HepG2 (cell line): ENCODE data around the gene MTA3. TPM values are rescaled to one million over a fixed set of nuclear protein-coding genes. Genes with fewer than 3 reads are reported as not detected.

Experiments
- ATAC-seq: fragments of 200-7000 bp; cut with Tn5 transposase; 3 replicates; pipeline ENCODE4 v1.9.1; 2020; ENCODE audit warnings: mild to moderate bottlenecking, moderate library complexity
- BruUV-seq: library from RNA; stranded (reverse); fragments of 400-500 nt; replicated peaks from 2 replicates; lab custom pipeline; 2021; lab: Mats Ljungman, UMichigan
- CTCF ChIA-PET: fragments of 300-600 bp; formaldehyde crosslinking; extraction: SDS; loops from one replicate; lab custom pipeline; 2021; ENCODE audit warnings: low total read pairs, inconsistent platforms, low intra/inter-chr PET ratio; lab: Yijun Ruan, JAX
- POLR2A ChIA-PET: fragments of 350-600 bp; sonication (Branson Sonifier 250); formaldehyde crosslinking; loops from one replicate; lab custom pipeline; 2020; ENCODE audit warnings: antibody characterized with exemption, inconsistent platforms; lab: Yijun Ruan, JAX
- DNase-seq: peaks from one replicate; pipeline ENCODE4 v3.0.0-alpha.2; 2015; ENCODE audit warnings: low spot score
- FAIRE-seq: peaks from 3 replicates; lab custom pipeline; 2011; peaks lifted over from hg19 to GRCh38; lab: Jason Lieb, UNC
- H2AFZ ChIP-seq: one replicate; pipeline ENCODE4 v1.6.1; 2011; ENCODE audit warnings: low read length, inconsistent platforms
- H3K27ac ChIP-seq: fragments of 300-600 bp; 3 replicates; pipeline ENCODE4 v1.8.0; 2011; ENCODE audit warnings: mixed run types, mild to moderate bottlenecking, mixed read lengths, low read length, inconsistent platforms; ENCODE audit not compliant: insufficient read depth; ENCODE audit errors: extremely low read length
- H3K27me3 ChIP-seq, 2 experiments: fragments of 200-600 bp in 1 of 2; 2 replicates in 1 of 2; 3 replicates in 1 of 2; pipeline versions ENCODE4 v1.6.0 to v1.8.0; 2011; ENCODE audit warnings: low read length in 2 of 2, mild to moderate bottlenecking in 2 of 2, moderate library complexity in 2 of 2, inconsistent platforms in 1 of 2; ENCODE audit not compliant: insufficient read depth in 2 of 2, control insufficient read depth in 1 of 2
- H3K36me3 ChIP-seq, 2 experiments: fragments of 200-600 bp in 1 of 2; replicated peaks in 1 of 2; 2 replicates in 1 of 2; 3 replicates in 1 of 2; pipeline versions ENCODE4 v1.5.1 to v1.8.0; 2011; ENCODE audit warnings: low read length in 2 of 2, inconsistent platforms in 1 of 2; ENCODE audit not compliant: insufficient read depth in 2 of 2, control insufficient read depth in 1 of 2
- H3K4me1 ChIP-seq: 2 replicates; pipeline ENCODE4 v1.5.1; 2012; ENCODE audit warnings: low read length, inconsistent platforms; ENCODE audit not compliant: insufficient read depth
- H3K4me2 ChIP-seq: 2 replicates; pipeline ENCODE4 v1.6.0; 2011; ENCODE audit warnings: low read depth, low read length, inconsistent platforms
- H3K4me3 ChIP-seq, 3 experiments: fragments of 200-600 bp in 1 of 3; sonication (generic), shearing (Covaris generic) in 1 of 3; replicated peaks in 1 of 3; 2 replicates each; pipeline ENCODE4 v1.5.1; 2011 to 2016; ENCODE audit warnings: low read length in 3 of 3, inconsistent platforms in 2 of 3, low read depth in 2 of 3, mild to moderate bottlenecking in 2 of 3, control low read depth in 1 of 3, mixed read lengths in 1 of 3; ENCODE audit not compliant: insufficient read depth in 1 of 3
- H3K79me2 ChIP-seq: one replicate; pipeline ENCODE4 v1.6.1; 2011; ENCODE audit warnings: low read length, inconsistent platforms; ENCODE audit not compliant: insufficient read depth
- H3K9ac ChIP-seq: 2 replicates; pipeline ENCODE4 v1.6.0; 2011; ENCODE audit warnings: mild to moderate bottlenecking, low read depth, low read length, inconsistent platforms; ENCODE audit not compliant: insufficient read depth
- H3K9me3 ChIP-seq: 2 replicates; pipeline ENCODE4 v1.5.1; 2012; ENCODE audit warnings: mild to moderate bottlenecking, low read length
- H4K20me1 ChIP-seq: 2 replicates; pipeline ENCODE4 v1.6.0; 2011; ENCODE audit warnings: inconsistent platforms, mild to moderate bottlenecking, low read length, moderate library complexity; ENCODE audit not compliant: insufficient read depth
- BRCA1 ChIP-seq: sonication (generic); formaldehyde crosslinking; IDR thresholded peaks from 2 replicates; pipeline ENCODE4 v1.4.0; 2020; ENCODE audit warnings: missing genetic modification reagents
- FOXA3 ChIP-seq: IDR thresholded peaks from 2 replicates; pipeline ENCODE4 v1.6.1; 2016; ENCODE audit warnings: missing genetic modification reagents, missing compliant biosample characterization
- IKZF4 ChIP-seq: sonication (generic); formaldehyde crosslinking; IDR thresholded peaks from 2 replicates; pipeline ENCODE4 v1.5.1; 2020; ENCODE audit warnings: borderline replicate concordance, mild to moderate bottlenecking, low read depth, missing genetic modification reagents; ENCODE audit errors: not compliant biosample characterization
- MAZ ChIP-seq, 2 experiments: sonication (generic) in 1 of 2; formaldehyde crosslinking in 1 of 2; IDR thresholded peaks; 2 replicates each; pipeline versions ENCODE4 v1.5.0 to v1.6.1; 2012 to 2020; ENCODE audit warnings: low read depth in 2 of 2, mild to moderate bottlenecking in 2 of 2, borderline replicate concordance in 1 of 2, improper control_type of control experiment in 1 of 2, low read length in 1 of 2, missing genetic modification reagents in 1 of 2, moderate library complexity in 1 of 2
- NR2F6 ChIP-seq, 2 experiments: IDR thresholded peaks; 2 replicates each; pipeline ENCODE4 v1.6.1; 2016; ENCODE audit warnings: antibody characterized with exemption in 1 of 2, mild to moderate bottlenecking in 1 of 2
- PAF1 ChIP-seq: IDR thresholded peaks from 2 replicates; pipeline ENCODE4 v1.6.1; 2016; ENCODE audit warnings: missing genetic modification reagents, missing compliant biosample characterization
- POLR2A ChIP-seq, 2 experiments: IDR thresholded peaks; 2 replicates each; pipeline ENCODE4 v1.6.1; 2011; ENCODE audit warnings: low read depth in 2 of 2, low read length in 2 of 2, mild to moderate bottlenecking in 1 of 2, moderate library complexity in 1 of 2; ENCODE audit not compliant: insufficient read depth in 1 of 2
- POLR2AphosphoS5 ChIP-seq: IDR thresholded peaks from 2 replicates; pipeline ENCODE4 v1.6.1; 2012; ENCODE audit warnings: low read depth, low read length
- POLR2G ChIP-seq: fragments of 200-400 bp; formaldehyde crosslinking; IDR thresholded peaks from 2 replicates; pipeline ENCODE4 v1.6.1; 2018; ENCODE audit warnings: mild to moderate bottlenecking, low read depth, low read length, moderate library complexity
- RBFOX2 ChIP-seq: fragments of 200-400 bp; formaldehyde crosslinking; IDR thresholded peaks from 2 replicates; pipeline ENCODE4 v1.6.1; 2017; ENCODE audit warnings: low read depth, mild to moderate bottlenecking, low read length
- RBM22 ChIP-seq: fragments of 200-400 bp; formaldehyde crosslinking; optimal IDR thresholded peaks from 2 replicates; pipeline ENCODE3; 2017; ENCODE audit warnings: mild to moderate bottlenecking, low read length, moderate library complexity
- ZBTB1 ChIP-seq: sonication (generic); formaldehyde crosslinking; IDR thresholded peaks from 2 replicates; pipeline ENCODE4 v1.4.0; 2020; ENCODE audit warnings: missing genetic modification reagents, borderline replicate concordance
- ZNF230 ChIP-seq: sonication (generic); formaldehyde crosslinking; IDR thresholded peaks from 2 replicates; pipeline ENCODE4 v1.4.0; 2020; ENCODE audit warnings: mild to moderate bottlenecking, missing genetic modification reagents
- ZNF775 ChIP-seq: sonication (generic); formaldehyde crosslinking; IDR thresholded peaks from 2 replicates; pipeline ENCODE4 v1.4.0; 2020; ENCODE audit warnings: missing genetic modification reagents, mild to moderate bottlenecking, moderate library complexity, borderline replicate concordance
- WGBS: methylation state at CpG from one replicate; pipeline ENCODE4 v1.1.6; 2017; ENCODE audit warnings: low lambda C conversion rate; 5-methylcytosine and 5-hydroxymethylcytosine counted together
- in situ Hi-C: cut with HindIII; loops from 2 replicates; pipeline ENCODE4 v1.10.0; 2017; ENCODE audit warnings: low pct_unique_long_range_greater_than_20kb; ENCODE audit not compliant: extremely low pct_ligation_motif_present
- intact Hi-C: fragments of 100-400 bp; cut with micrococcal nuclease; formaldehyde crosslinking; loops from one replicate; pipeline ENCODE4 v1.10.0; 2022; ENCODE audit not compliant: unreplicated experiment
- polyA plus RNA-seq, 8 experiments: library from polyadenylated mRNA; depleted of rRNA in 3 of 8; stranded (reverse) in 7 of 8; unstranded in 1 of 8; fragments of >200 nt; fragmentation: Illumina TruSeq in 4 of 8; extraction: Trizol in 4 of 8; gene quantifications; 2 replicates each; pipeline versions ENCODE4 v1.2.1 to v1.2.3, GENCODE V29; 2011 to 2016; ENCODE audit warnings: low read depth in 4 of 8, missing spikeins in 1 of 8, mixed read lengths in 1 of 8; ENCODE audit not compliant: insufficient read depth in 1 of 8
- total RNA-seq, 5 experiments: library from RNA; depleted of rRNA; stranded (reverse); fragments of >200 nt; fragmentation: Illumina TruSeq; extraction: Trizol; gene quantifications; 2 replicates each; pipeline ENCODE4 v1.2.3, GENCODE V29; 2016; ENCODE audit warnings: low read depth in 1 of 5

MTA3 gene
- total and polyA plus RNA-seq, 2 of the 13 experiments (the other 11 are each of a cell fraction or from before 2014, with no cell fraction given), result 48.8 to 77.8 TPM

GRCh38 chr2:42797281-42797680, 228.8 kb downstream of the MTA3 start:
- Histone ChIP-seq H3K27me3 (no peaks in the 10 kb centered on the region; a peak in 1 of 5 replicates), H3K9me3 (no peaks in the 10 kb centered on the region), H3K4me1 (peaks cover 30% of the 10 kb centered on the region), H3K9ac (no peak overlapping the region), H4K20me1 (no peaks in the 10 kb centered on the region), H2AFZ (no peak overlapping the region), H3K79me2 (peaks cover 37% of the 10 kb centered on the region), H3K27ac (no peak overlapping the region), H3K36me3 (peaks cover 3% of the 10 kb centered on the region in 2 experiments; a peak in 1 of 5 replicates), H3K4me2 (no peak overlapping the region), H3K4me3 (no peak overlapping the region)
- DNase-seq (no peak), FAIRE-seq (no peak), ATAC-seq (no peak)
- CTCF ChIA-PET, result no interaction called here
- POLR2A ChIA-PET, result interaction anchor here (1.6 to 9.3 kb wide), 2 partner anchors 11 to 14 kb away, joined by 3 to 287 read pairs; no protein-coding TSS in a partner anchor
- WGBS, result 92% methylated on average over 6 of the region's 6 CpGs
- no peak for TF ChIP-seq ZNF775
- TF ChIP-seq FOXA3 (CRISPR knock-in tag), result no peak
- TF ChIP-seq RBM22, result peak; percentile 33
- no peak for TF ChIP-seq BRCA1 (CRISPR knock-in tag)
- no peak for TF ChIP-seq IKZF4 (CRISPR knock-in tag)
- TF ChIP-seq POLR2G, result peak; percentile 60
- TF ChIP-seq NR2F6 (IDR thresholded peaks at IDR 0.05), result no peak
- TF ChIP-seq NR2F6 (CRISPR knock-in tag; IDR thresholded peaks at IDR 0.05), result no peak
- TF ChIP-seq PAF1 (CRISPR knock-in tag), result peak; percentile 67; the same call in 1 of the 2 replicates
- 0 out of 4 replicates have a peak, but pooled peaks of 1 of the 2 experiments have one; percentile 28 for TF ChIP-seq POLR2A (IDR thresholded peaks at IDR 0.05; ENCODE audit: insufficient read depth in 1 of 2, low read depth in 2 of 2, low read length in 2 of 2)
- no peak for TF ChIP-seq ZBTB1 (CRISPR knock-in tag)
- TF ChIP-seq POLR2AphosphoS5, result peak; percentile 70
- TF ChIP-seq RBFOX2, result peak; percentile 45; the same call in 1 of the 2 replicates
- TF ChIP-seq MAZ (IDR thresholded peaks at IDR 0.05; ENCODE audit: borderline replicate concordance, low read depth, low read length), result no peak
- TF ChIP-seq MAZ (CRISPR knock-in tag; IDR thresholded peaks at IDR 0.05; ENCODE audit: low read depth), result no peak
- TF ChIP-seq ZNF230 (CRISPR knock-in tag), result no peak
- intact Hi-C loops (no loop called here), in situ Hi-C loops (no loop called here)
- no TSS peak for BruUV-seq
